RCC 7860 (cell line): ENCODE data around the gene CEBPG.

ENCODE experiments used
- DNase-seq: peaks from one replicate; pipeline ENCODE4 v3.0.0-alpha.2; 2015; ENCODE audit warnings: low spot score
- FAIRE-seq: peaks from 2 replicates; lab custom pipeline; 2012; peaks lifted over from hg19 to GRCh38; lab: Jason Lieb, UNC

CEBPG gene

DNA sequence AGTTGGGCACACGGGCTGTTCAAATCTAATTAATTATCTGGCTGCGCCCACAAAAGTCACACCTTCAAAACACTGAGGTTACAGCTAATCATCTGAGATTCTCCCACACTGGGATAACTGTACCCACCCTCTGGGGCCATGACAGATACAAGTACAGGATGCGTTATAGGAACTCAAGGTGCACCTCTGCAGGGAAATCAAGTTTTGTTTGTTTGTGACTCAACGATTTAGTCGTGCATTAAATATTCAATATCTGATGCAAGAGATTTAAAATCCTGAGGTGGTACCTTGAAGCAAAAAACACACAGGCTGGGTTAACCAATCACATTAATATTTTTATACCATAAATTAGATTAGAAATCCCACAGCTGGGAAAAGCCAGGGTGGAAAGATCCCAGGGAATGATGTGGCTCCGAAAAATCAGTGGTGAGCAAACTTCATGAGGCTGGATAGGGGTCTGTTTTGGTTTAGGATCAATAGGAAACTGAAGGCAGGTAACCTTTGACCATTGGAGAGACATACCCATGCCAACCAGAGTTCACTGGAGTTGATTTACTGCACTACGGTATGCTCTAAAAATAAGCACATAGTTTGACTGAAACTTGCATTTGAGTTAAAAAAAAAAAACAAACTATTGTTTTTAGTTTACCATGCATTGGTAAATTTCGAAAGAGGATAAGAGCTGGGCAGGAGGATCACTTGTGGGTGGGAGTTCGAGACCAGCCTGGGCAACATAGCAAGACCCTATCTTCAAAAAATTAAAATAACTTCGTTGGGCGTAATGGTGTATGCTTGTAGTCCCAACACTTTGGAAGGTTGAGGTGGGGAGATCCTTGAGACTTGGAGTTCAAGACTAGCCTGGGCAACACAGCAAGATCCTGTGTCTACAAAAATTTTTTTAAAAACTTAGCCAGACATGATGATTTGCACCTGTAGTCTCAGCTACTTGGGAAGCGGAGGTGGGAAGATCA, 23.9 kb upstream of the CEBPG start:
- FAIRE-seq (no peak), DNase-seq (no peak)

DNA sequence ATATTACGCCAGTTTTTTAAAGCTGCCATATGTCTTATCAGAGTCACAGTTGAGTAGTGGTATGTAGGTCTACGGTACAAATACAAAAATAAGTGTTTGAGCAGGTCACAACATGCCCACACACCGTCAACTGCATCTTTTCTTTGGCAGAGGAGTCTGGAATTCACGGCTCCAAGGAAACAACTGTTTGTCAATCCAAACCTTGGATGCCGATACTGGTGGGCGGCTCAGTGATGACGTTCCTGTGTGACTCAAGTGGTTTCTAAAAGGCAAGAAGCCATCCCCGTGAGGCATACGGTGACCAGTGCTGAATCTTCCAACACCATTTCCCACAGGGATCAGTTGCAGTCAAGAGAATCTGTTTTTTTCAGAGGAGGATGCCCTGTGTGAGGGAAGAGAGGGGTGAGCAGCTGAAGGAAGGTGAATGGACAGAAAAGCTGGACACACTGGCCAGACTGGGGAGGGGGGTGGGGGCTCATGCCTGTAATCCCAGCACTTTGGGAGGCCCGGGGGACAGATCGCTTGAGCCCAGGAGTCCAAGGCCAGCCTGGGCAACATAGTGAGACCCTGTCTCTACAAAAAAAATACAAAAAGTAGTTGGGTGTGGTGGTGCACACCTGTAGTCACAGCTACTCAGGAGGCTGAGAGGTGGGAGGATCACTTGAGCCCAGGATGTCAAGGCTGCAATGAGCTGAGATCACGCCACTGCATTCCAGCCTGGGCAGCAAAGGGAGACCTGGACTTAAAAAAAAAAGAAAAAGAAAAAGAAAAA, 22.8 kb upstream of the CEBPG start:
- DNase-seq (no peak), FAIRE-seq (no peak)

GRCh38 chr19:33355535-33355934, 18.0 kb upstream of the CEBPG start:
- no peak for FAIRE-seq
- no peak for DNase-seq

- no peak for FAIRE-seq
Measured at GRCh38 chr19:33357556-33357955, 16.0 kb upstream of the CEBPG start.

GRCh38 chr19:33358408-33358807, 15.1 kb upstream of the CEBPG start:
- FAIRE-seq (no peak), DNase-seq (no peak)

More at GRCh38 chr19:33357556-33357955, 16.0 kb upstream of the CEBPG start:
- DNase-seq = no peak

DNA sequence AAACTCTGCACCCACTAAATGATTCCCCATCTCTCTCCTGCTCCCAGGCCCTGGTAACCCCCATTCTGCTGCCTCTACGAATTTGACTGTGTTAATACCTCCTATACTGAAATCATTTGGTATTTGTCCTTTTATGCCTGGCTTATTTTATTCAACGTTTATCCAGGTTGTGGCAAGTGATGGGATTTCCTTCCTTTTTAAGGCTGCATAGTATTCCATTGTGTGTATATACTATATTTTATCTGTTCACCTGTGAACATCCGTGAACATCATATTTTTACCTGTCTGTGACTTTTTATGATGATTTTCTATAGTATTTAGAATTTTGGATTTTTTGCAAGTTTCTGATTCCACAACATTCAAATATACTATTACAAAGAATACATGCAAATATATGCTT, 13.9 kb upstream of the CEBPG start:
- FAIRE-seq = no peak
- no peak for DNase-seq

- no peak for FAIRE-seq
- DNase-seq = no peak
Measured at GRCh38 chr19:33362508-33363228, 10.8 kb upstream of the CEBPG start.

- no peak for FAIRE-seq
Measured at GRCh38 chr19:33363476-33363875, 10.0 kb upstream of the CEBPG start.

GRCh38 chr19:33365691-33366090, 7.8 kb upstream of the CEBPG start:
- FAIRE-seq = no peak
- no peak for DNase-seq

More at GRCh38 chr19:33363476-33363875, 10.0 kb upstream of the CEBPG start:
- no peak for DNase-seq

- DNase-seq (no peak), FAIRE-seq (no peak)
Measured at GRCh38 chr19:33366127-33366526, 7.4 kb upstream of the CEBPG start.

DNA sequence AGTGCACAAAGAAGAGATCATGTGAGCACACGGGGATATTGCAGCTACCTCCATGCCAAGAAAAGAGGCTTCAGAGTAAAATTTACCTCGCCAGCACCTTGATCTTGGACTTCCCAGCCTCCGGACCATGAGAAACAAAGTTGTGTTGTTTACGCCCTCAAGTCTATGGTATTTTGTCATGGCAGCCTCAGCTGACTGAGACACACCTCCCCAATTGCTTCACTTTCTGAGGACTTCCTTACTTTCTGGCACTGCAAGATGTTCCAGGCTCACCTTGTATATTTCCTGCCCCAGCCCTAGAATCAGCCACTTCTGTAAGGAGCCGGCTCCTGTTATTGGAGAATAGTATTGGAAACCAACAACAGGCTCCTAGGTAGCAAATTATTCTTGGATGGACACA, 6.6 kb upstream of the CEBPG start:
- FAIRE-seq = no peak
- no peak for DNase-seq

DNA sequence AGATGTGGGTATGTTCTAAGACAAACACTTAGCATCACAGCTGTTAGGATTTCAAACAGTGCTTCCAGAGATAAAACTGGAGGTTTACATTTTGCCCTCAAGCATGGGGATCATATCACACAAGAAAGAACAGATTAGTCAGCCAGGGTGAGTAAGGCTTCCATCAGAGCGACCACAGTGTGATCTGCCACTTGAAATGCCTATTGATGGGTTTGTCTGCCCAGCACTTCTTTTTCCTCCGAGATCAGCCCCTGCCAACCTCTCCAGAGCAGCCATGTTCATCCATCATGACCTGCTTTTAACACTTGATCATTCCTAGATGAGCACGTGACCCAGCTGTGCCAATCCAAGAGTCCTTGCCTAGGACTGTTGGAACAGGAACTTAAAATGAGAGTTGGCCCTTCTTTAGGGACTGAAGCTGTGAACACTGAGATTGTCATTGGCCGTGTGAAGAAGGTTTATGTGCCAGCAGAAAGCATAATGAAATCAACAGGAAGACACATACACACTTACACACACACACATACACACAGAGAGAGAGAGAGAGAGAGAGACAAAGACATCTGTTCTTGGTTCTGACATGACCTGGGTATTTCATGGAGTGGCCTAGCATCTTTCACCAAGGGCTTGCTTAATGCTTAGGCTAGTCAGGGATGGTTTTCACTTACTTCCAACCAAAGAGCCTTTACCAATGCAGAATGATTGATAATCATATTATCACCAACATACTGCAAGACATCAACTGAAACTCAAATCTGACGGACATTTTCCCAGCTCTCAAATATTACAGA, 5.2 kb upstream of the CEBPG start:
- DNase-seq (peak; percentile 58), FAIRE-seq (no peak)

DNA sequence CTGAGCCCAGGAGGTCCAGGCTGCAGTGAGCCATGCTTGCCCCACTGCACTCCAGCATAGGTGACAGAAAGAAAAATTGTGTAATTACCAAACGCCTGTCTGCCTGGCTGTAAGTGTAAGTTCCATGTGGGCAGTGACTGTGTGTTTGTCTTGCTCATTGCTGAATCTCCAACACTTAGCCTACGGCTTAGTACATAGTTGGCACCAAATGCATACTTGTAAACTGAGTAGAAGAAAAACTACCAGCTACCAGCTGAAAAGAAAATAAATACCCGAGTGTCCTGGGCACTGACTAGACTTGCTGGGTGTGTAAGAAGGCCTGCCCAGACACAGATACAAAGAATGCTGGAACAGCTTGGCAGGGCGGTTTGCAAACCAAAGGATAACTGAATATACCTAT, 2.7 kb upstream of the CEBPG start:
- FAIRE-seq = no peak

GRCh38 chr19:33374236-33374714, 766 bp downstream of the CEBPG start:
- FAIRE-seq = no peak
- no peak for DNase-seq

More for the DNA sequence above, 2.7 kb upstream of the CEBPG start:
- DNase-seq = no peak

DNA sequence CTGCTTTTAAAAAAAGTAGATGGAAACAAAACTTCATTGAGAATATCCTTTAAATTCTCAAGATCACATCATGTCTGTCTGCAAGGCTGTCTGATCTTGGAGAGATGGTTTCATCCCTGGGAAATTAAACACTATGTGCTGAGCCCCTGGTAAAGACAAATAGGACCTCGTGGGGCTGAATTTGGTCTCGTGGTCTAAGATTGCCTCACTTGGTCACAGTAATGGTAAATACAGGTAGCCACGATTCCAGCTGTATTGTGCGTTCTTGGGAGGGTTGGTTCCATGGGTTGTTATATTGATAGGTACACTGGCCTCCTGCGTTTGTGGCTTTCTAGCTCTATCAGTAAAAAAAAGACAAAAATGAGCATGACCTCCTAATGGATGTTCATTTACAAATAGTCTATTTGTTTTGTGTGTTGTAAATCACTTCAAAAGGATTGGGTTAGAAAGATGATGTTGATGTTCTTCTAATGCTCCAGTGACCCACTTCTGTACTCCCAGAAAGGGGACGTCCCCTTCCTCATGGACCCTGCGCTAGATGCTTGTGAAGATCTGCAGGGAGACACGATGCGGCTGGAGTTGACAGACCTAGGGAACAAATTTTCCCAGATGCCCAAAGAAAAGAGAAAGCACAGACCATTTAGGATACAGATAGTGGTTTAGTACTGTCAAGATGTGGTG, 1.8 kb downstream of the CEBPG start:
- FAIRE-seq (no peak), DNase-seq (no peak)

DNA sequence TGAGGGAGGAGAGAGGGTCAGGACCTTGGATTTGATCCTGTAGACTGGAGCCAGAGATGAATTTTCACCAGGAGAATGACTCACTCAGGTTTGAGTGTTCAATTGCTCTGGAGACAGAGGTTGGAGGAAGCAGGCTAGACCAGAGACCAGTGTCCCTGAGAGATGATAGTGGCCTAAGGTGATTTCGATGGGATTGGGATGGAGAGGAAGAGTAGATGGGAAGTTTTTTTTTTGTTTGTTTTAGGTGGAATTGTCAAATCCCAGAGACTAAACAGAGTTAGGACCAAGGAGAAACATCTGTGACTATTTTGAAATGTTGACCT, 2.3 kb downstream of the CEBPG start:
- DNase-seq (peak; percentile 29), FAIRE-seq (no peak)

DNA sequence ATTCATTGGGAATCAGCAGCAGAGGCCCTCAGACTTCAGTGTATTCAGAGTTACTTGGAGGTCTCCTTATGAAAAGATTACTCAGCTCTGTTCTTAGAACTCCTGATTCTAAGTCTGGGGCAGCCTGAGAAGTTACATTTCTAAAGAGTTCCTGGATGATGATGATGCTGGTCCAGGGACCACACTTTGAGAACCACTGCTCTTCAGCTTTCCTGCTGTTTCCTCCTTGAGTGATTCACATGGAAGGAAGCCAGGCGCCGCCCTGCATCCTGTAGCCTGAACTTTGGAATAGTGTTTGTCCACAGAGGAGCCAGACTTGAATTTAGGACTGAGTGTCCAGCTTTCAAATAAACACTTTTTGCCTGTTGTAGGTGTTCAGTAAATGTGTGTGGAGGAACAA, 2.9 kb downstream of the CEBPG start:
- DNase-seq (peak; percentile 19), FAIRE-seq (no peak)

DNA sequence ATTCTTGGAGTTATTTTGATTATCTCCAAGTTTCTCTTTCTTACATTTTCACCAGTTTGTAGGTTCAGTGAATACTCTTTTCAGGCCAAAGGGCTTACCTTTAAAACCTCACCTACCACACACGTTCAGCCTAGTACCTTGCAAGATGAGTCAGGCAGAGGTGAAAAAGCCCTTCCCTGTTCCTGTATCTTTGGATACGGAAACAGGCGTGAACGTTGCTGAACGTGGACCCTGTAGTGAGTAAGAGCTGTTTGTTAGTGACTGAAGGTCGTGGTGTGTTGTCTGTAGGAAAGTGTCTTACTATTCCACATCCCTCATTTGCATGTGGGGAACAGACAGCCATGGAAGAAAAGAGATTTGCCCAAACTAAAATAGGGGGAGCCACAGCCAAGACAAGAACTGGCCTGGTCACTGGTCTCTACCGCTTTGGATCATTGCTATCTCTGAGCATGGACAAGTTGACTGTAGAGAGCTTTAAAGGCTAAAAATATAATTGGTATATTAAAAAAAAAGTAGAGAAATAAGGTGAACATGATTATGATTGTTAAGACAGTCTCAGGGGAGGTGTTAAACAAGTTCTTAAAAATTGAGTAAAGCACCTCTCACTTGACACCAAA, 3.5 kb downstream of the CEBPG start:
- FAIRE-seq (no peak), DNase-seq (no peak)
